IMR-90 (cell line): ENCODE results near the gene FUT9. TPM values are rescaled to one million over a fixed set of nuclear protein-coding genes. Genes with fewer than 3 reads are reported as not detected.

Source experiments
- ATAC-seq: fragments of 200-7000 bp; cut with Tn5 transposase; 2 replicates; pipeline ENCODE4 v1.9.1; 2020; ENCODE audit warnings: low read depth, mild to moderate bottlenecking, moderate library complexity
- BruUV-seq: library from RNA; stranded (reverse); fragments of 400-500 nt; replicated peaks from 2 replicates; lab custom pipeline; 2021; lab: Mats Ljungman, UMichigan
- CTCF ChIA-PET: fragments of 300-600 bp; formaldehyde crosslinking; extraction: SDS; loops from one replicate; lab custom pipeline; 2021; ENCODE audit warnings: antibody characterized with exemption; lab: Yijun Ruan, JAX
- POLR2A ChIA-PET: fragments of 300-600 bp; sonication (Branson Sonifier 250); formaldehyde crosslinking; loops from one replicate; lab custom pipeline; 2022; ENCODE audit warnings: antibody characterized with exemption; ENCODE audit not compliant: unreplicated experiment; lab: Charles Lee
- DNase-seq: peaks from one replicate; pipeline ENCODE4 v3.0.0; 2013
- H2AFZ ChIP-seq: replicated peaks from 2 replicates; pipeline ENCODE3; 2013; ENCODE audit warnings: low read length, mild to moderate bottlenecking; ENCODE audit not compliant: poor library complexity
- H2AK5ac ChIP-seq: 2 replicates; pipeline ENCODE4 v1.6.1; 2013; ENCODE audit warnings: low read depth, low read length, inconsistent platforms
- H2AK9ac ChIP-seq: replicated peaks from 2 replicates; pipeline ENCODE3; 2013; ENCODE audit warnings: mild to moderate bottlenecking, low read depth, low read length, moderate library complexity; ENCODE audit not compliant: poor library complexity
- H2BK120ac ChIP-seq: 2 replicates; pipeline ENCODE4 v1.6.1; 2013; ENCODE audit warnings: low read depth, low read length, inconsistent platforms
- H2BK15ac ChIP-seq: 3 replicates; pipeline ENCODE4 v1.6.1; 2013; ENCODE audit warnings: low read depth, low read length, inconsistent platforms
- H2BK20ac ChIP-seq: 2 replicates; pipeline ENCODE4 v1.6.1; 2013; ENCODE audit warnings: low read depth, mild to moderate bottlenecking, inconsistent platforms, low read length, moderate library complexity
- H2BK5ac ChIP-seq: 2 replicates; pipeline ENCODE4 v1.6.1; 2013; ENCODE audit warnings: mild to moderate bottlenecking, low read depth, low read length, inconsistent platforms; ENCODE audit not compliant: poor library complexity, severe bottlenecking
- H3K14ac ChIP-seq: replicated peaks from 2 replicates; pipeline ENCODE4 v1.6.1; 2013; ENCODE audit warnings: low read depth, low read length, inconsistent platforms
- H3K18ac ChIP-seq: 2 replicates; pipeline ENCODE4 v1.6.1; 2013; ENCODE audit warnings: low read depth, low read length, control low read depth
- H3K23ac ChIP-seq: 2 replicates; pipeline ENCODE4 v1.6.1; 2013; ENCODE audit warnings: low read depth, low read length, inconsistent platforms
- H3K27ac ChIP-seq: 2 replicates; pipeline ENCODE4 v1.5.1; 2013; ENCODE audit warnings: mild to moderate bottlenecking, control low read depth, low read length; ENCODE audit not compliant: insufficient read depth
- H3K27me3 ChIP-seq: 2 replicates; pipeline ENCODE4 v1.6.1; 2013; ENCODE audit warnings: low read length; ENCODE audit not compliant: control insufficient read depth, insufficient read depth
- H3K36me3 ChIP-seq: 2 replicates; pipeline ENCODE4 v1.6.1; 2013; ENCODE audit warnings: low read length, mixed read lengths; ENCODE audit not compliant: control insufficient read depth, insufficient read depth
- H3K4ac ChIP-seq: 2 replicates; pipeline ENCODE4 v1.6.1; 2013; ENCODE audit warnings: low read depth, low read length, inconsistent platforms
- H3K4me1 ChIP-seq: 2 replicates; pipeline ENCODE4 v1.6.1; 2013; ENCODE audit warnings: low read length, mixed read lengths; ENCODE audit not compliant: control insufficient read depth, insufficient read depth
- H3K4me2 ChIP-seq: 2 replicates; pipeline ENCODE4 v1.6.1; 2013; ENCODE audit warnings: low read depth, mild to moderate bottlenecking, control low read depth, low read length, moderate library complexity
- H3K4me3 ChIP-seq: 2 replicates; pipeline ENCODE4 v1.5.1; 2013; ENCODE audit warnings: low read depth, mild to moderate bottlenecking, control low read depth, low read length, moderate library complexity; ENCODE audit not compliant: insufficient read depth
- H3K56ac ChIP-seq: 2 replicates; pipeline ENCODE4 v1.6.1; 2013; ENCODE audit warnings: low read length, inconsistent platforms; ENCODE audit not compliant: insufficient read depth; ENCODE audit errors: extremely low read depth
- H3K79me1 ChIP-seq, 2 experiments: 2 replicates each; pipeline ENCODE4 v1.6.1; 2013; ENCODE audit warnings: low read length in 2 of 2, inconsistent platforms in 1 of 2, low read depth in 1 of 2
- H3K9ac ChIP-seq: 2 replicates; pipeline ENCODE4 v1.6.1; 2013; ENCODE audit warnings: low read depth, low read length, control low read depth
- H3K9me1 ChIP-seq: 2 replicates; pipeline ENCODE4 v1.6.1; 2013; ENCODE audit warnings: low read length, inconsistent platforms; ENCODE audit not compliant: insufficient read depth
- H3K9me3 ChIP-seq: 2 replicates; pipeline ENCODE4 v1.6.1; 2013; ENCODE audit warnings: low read length; ENCODE audit not compliant: control insufficient read depth, insufficient read depth
- H4K20me1 ChIP-seq: 2 replicates; pipeline ENCODE4 v1.6.1; 2013; ENCODE audit warnings: low read length, inconsistent platforms; ENCODE audit not compliant: insufficient read depth
- H4K5ac ChIP-seq: 2 replicates; pipeline ENCODE4 v1.6.1; 2013; ENCODE audit warnings: mild to moderate bottlenecking, low read depth, low read length, control low read depth
- H4K8ac ChIP-seq, 2 experiments: 2 replicates each; pipeline ENCODE4 v1.6.1; 2013; ENCODE audit warnings: low read depth in 2 of 2, low read length in 2 of 2, control low read depth in 1 of 2, inconsistent platforms in 1 of 2
- H4K91ac ChIP-seq: 2 replicates; pipeline ENCODE4 v1.6.1; 2013; ENCODE audit warnings: low read depth, low read length, inconsistent platforms; ENCODE audit not compliant: insufficient read depth
- CTCF ChIP-seq: conservative IDR thresholded peaks from 2 replicates; pipeline ENCODE4 v1.5.1; 2012; ENCODE audit warnings: mild to moderate bottlenecking, low read depth, low read length, improper control_type of control experiment
- ELK1 ChIP-seq: fragments of 150-350 bp; IDR thresholded peaks from 2 replicates; pipeline ENCODE4 v1.6.1; 2016; ENCODE audit warnings: low read depth, mild to moderate bottlenecking, low read length, moderate library complexity, borderline replicate concordance
- FOS ChIP-seq: fragments of 150-350 bp; IDR thresholded peaks from 2 replicates; pipeline ENCODE4 v1.6.1; 2016; ENCODE audit warnings: low read depth, low read length
- RCOR1 ChIP-seq: IDR thresholded peaks from 2 replicates; pipeline ENCODE4 v1.6.1; 2012; ENCODE audit warnings: mild to moderate bottlenecking, low read length, improper control_type of control experiment; ENCODE audit not compliant: insufficient replicate concordance
- WGBS, 2 experiments: methylation state at CpG; one replicate each; pipeline versions ENCODE4 v1.1.5 to v1.1.7; 2013; ENCODE audit warnings: missing lambda C conversion rate in 2 of 2; ENCODE audit not compliant: insufficient read length in 1 of 2; ENCODE audit errors: extremely low coverage in 2 of 2; 5-methylcytosine and 5-hydroxymethylcytosine counted together
- dilution Hi-C: fragments of 300-500 bp; cut with HindIII; formaldehyde crosslinking; loops from one replicate; pipeline ENCODE4 v1.14.3; 2018; ENCODE audit warnings: low sequenced_read_pairs; ENCODE audit not compliant: unreplicated experiment
- in situ Hi-C: fragments of 300-500 bp; cut with MboI; formaldehyde crosslinking; loops from 3 replicates; pipeline ENCODE4 v1.14.3; 2019; ENCODE audit warnings: low sequenced_read_pairs, inconsistent platforms, mixed read lengths
- intact Hi-C: fragments of 100-400 bp; cut with micrococcal nuclease; formaldehyde crosslinking; loops from 2 replicates; pipeline ENCODE4 v1.10.0; 2022
- polyA plus RNA-seq, 3 experiments: library from polyadenylated mRNA; depleted of rRNA; stranded (reverse); fragments of >200 nt; gene quantifications; 2 replicates each; pipeline ENCODE4 v1.2.3, GENCODE V29; 2012; ENCODE audit warnings: low replicate concordance in 1 of 3
- total RNA-seq: library from RNA; depleted of rRNA; stranded (reverse); fragments of >200 nt; gene quantifications from 2 replicates; pipeline ENCODE4 v1.2.3, GENCODE V29; 2012

The FUT9 gene
- total and polyA plus RNA-seq, 2 of the 4 experiments (the other 2 are of a cell fraction) = under 0.01 TPM; not detected in 1

- Histone ChIP-seq H4K91ac (no peak overlapping the region), H4K20me1 (no peaks in the 10 kb centered on the region), H3K79me1 (no peaks in the 10 kb centered on the region), H3K27me3 (no peaks in the 10 kb centered on the region), H2AK9ac (no peak overlapping the region), H3K9me1 (no peaks in the 10 kb centered on the region), H3K4me1 (no peaks in the 10 kb centered on the region), H3K9me3 (peaks cover 2% of the 10 kb centered on the region; the same call in 1 of the 2 replicates), H4K8ac (no peak overlapping the region), H2BK15ac (no peak overlapping the region), H3K4me3 (no peak overlapping the region), H3K36me3 (no peaks in the 10 kb centered on the region), H3K18ac (no peak overlapping the region), H3K4me2 (no peak overlapping the region), H4K5ac (no peak overlapping the region), H3K27ac (no peak overlapping the region), H2AK5ac (no peak overlapping the region), H2AFZ (no peak overlapping the region), H3K14ac (no peak overlapping the region), H3K56ac (no peak overlapping the region), H3K23ac (no peak overlapping the region), H2BK120ac (no peak overlapping the region), H3K9ac (no peak overlapping the region), H2BK20ac (no peak overlapping the region), H2BK5ac (no peak overlapping the region), H3K4ac (no peak overlapping the region)
- BruUV-seq = no TSS peak
- DNase-seq = no peak
- ATAC-seq = no peak
- in situ Hi-C loops (no loop called here), intact Hi-C loops (no loop called here), dilution Hi-C loops (no loop called here)
- no CpG with 5 or more reads among the region's 1 CpG for WGBS, 2 experiments
- CTCF ChIA-PET = no interaction called here
- no peak for TF ChIP-seq FOS
- TF ChIP-seq CTCF = no peak
- no peak for TF ChIP-seq ELK1
- no peak for TF ChIP-seq RCOR1
- POLR2A ChIA-PET = no interaction called here
These were observed 78.3 kb downstream of the FUT9 start for GRCh38 chr6:96094077-96094476.
